K562 (cell line): ENCODE measurements around the gene SNUPN. TPM values are rescaled to one million over a fixed set of nuclear protein-coding genes. Genes with fewer than 3 reads are reported as not detected.

Experiments used
- ATAC-seq: fragments of 200-7000 bp; cut with Tn5 transposase; 3 replicates; pipeline ENCODE4 v1.9.1; 2020; ENCODE audit warnings: moderate library complexity
- BruUV-seq: library from RNA; stranded (reverse); fragments of 400-500 nt; replicated peaks from 2 replicates; lab custom pipeline; 2021; lab: Mats Ljungman, UMichigan
- CTCF ChIA-PET: fragments of 300-600 bp; formaldehyde crosslinking; extraction: SDS; loops from one replicate; lab custom pipeline; 2021; ENCODE audit warnings: low intra/inter-chr PET ratio; lab: Yijun Ruan, JAX
- POLR2A ChIA-PET: fragments of 300-600, 350-650 bp; sonication (Branson Sonifier 250); formaldehyde crosslinking; extraction: SDS; loops from one replicate; lab custom pipeline; 2021; ENCODE audit warnings: antibody characterized with exemption, inconsistent platforms; lab: Yijun Ruan, JAX
- DNase-seq, 4 experiments: peaks; one replicate each; pipeline versions ENCODE4 v3.0.0 to v3.0.0-alpha.2; 2011 to 2018; ENCODE audit warnings: low spot score in 3 of 4, mixed read lengths in 3 of 4; ENCODE audit errors: extremely low read depth in 1 of 4
- FAIRE-seq: peaks from 2 replicates; lab custom pipeline; 2011; peaks lifted over from hg19 to GRCh38; lab: Jason Lieb, UNC
- H2AFZ ChIP-seq: 2 replicates; pipeline ENCODE4 v1.6.0; 2011; ENCODE audit warnings: low read depth, low read length, control low read depth, inconsistent platforms
- H3K27ac ChIP-seq: fragments of 200-600 bp; 3 replicates; pipeline ENCODE4 v1.8.0; 2011; ENCODE audit warnings: low read depth, mild to moderate bottlenecking, control low read depth, inconsistent platforms, low read length, moderate library complexity, mixed read lengths; ENCODE audit errors: extremely low read depth
- H3K27me3 ChIP-seq, 2 experiments: fragments of 300-600 bp in 1 of 2; 2 replicates in 1 of 2; 3 replicates in 1 of 2; pipeline versions ENCODE4 v1.6.0 to v1.8.0; 2011; ENCODE audit warnings: inconsistent platforms in 2 of 2, low read length in 2 of 2, mild to moderate bottlenecking in 1 of 2, mixed read lengths in 1 of 2, moderate library complexity in 1 of 2; ENCODE audit not compliant: control insufficient read depth in 2 of 2, insufficient read depth in 2 of 2
- H3K36me3 ChIP-seq: fragments of 300-600 bp; 3 replicates; pipeline ENCODE4 v1.8.0; 2011; ENCODE audit warnings: mild to moderate bottlenecking, low read length, inconsistent platforms; ENCODE audit not compliant: control insufficient read depth, insufficient read depth
- H3K4me1 ChIP-seq, 2 experiments: fragments of 200-600 bp in 1 of 2; replicated peaks in 1 of 2; 2 replicates in 1 of 2; 3 replicates in 1 of 2; pipeline versions ENCODE4 v1.5.1 to v1.8.0; 2011; ENCODE audit warnings: inconsistent platforms in 2 of 2, low read length in 2 of 2, mild to moderate bottlenecking in 1 of 2, mixed read lengths in 1 of 2, moderate library complexity in 1 of 2; ENCODE audit not compliant: control insufficient read depth in 2 of 2, insufficient read depth in 2 of 2
- H3K4me2 ChIP-seq: 2 replicates; pipeline ENCODE4 v1.6.1; 2011; ENCODE audit warnings: low read length, control low read depth, inconsistent platforms, mixed read lengths; ENCODE audit not compliant: insufficient read depth
- H3K4me3 ChIP-seq: fragments of 200-600 bp; sonication (generic), shearing (Covaris generic); 2 replicates; pipeline ENCODE4 v1.5.1; 2016; ENCODE audit warnings: control low read depth, inconsistent platforms
- H3K79me2 ChIP-seq: fragments of 200-600 bp; 3 replicates; pipeline ENCODE4 v1.8.0; 2011; ENCODE audit warnings: low read length, inconsistent platforms; ENCODE audit not compliant: control insufficient read depth, insufficient read depth
- H3K9ac ChIP-seq, 2 experiments: 2 replicates each; pipeline versions ENCODE4 v1.6.0 to v1.6.1; 2011; ENCODE audit warnings: low read depth in 2 of 2, low read length in 2 of 2, control low read depth in 1 of 2, inconsistent platforms in 1 of 2, mild to moderate bottlenecking in 1 of 2, mixed read lengths in 1 of 2; ENCODE audit not compliant: insufficient read depth in 1 of 2
- H3K9me1 ChIP-seq: one replicate; pipeline ENCODE4 v1.6.0; 2011; ENCODE audit warnings: inconsistent platforms, mild to moderate bottlenecking, low read length, moderate library complexity; ENCODE audit not compliant: control insufficient read depth, insufficient read depth
- H3K9me3 ChIP-seq: replicated peaks from 2 replicates; pipeline ENCODE4 v1.5.1; 2011; ENCODE audit warnings: low read depth, low read length, inconsistent platforms; ENCODE audit not compliant: control insufficient read depth, insufficient read depth
- H4K20me1 ChIP-seq: replicated peaks from 2 replicates; pipeline ENCODE4 v1.6.1; 2011; ENCODE audit warnings: low read length, inconsistent platforms, mixed read lengths; ENCODE audit not compliant: control insufficient read depth, insufficient read depth
- ARID4B ChIP-seq: sonication (generic); formaldehyde crosslinking; IDR thresholded peaks from 2 replicates; pipeline ENCODE4 v1.8.0; 2022; ENCODE audit warnings: mild to moderate bottlenecking, missing genetic modification reagents
- CBX5 ChIP-seq: IDR thresholded peaks from 2 replicates; pipeline ENCODE4 v1.6.1; 2014; ENCODE audit warnings: low read depth, borderline replicate concordance
- DDX20 ChIP-seq: fragments of 450-650 bp; IDR thresholded peaks from 2 replicates; pipeline ENCODE4 v1.6.1; 2016; ENCODE audit warnings: missing genetic modification characterization, low read depth, mild to moderate bottlenecking, missing compliant biosample characterization, moderate library complexity
- GATAD2A ChIP-seq: fragments of 450-650 bp; IDR thresholded peaks from 2 replicates; pipeline ENCODE4 v1.6.1; 2017
- MAX ChIP-seq: sonication (generic); formaldehyde crosslinking; IDR thresholded peaks from 2 replicates; pipeline ENCODE4 v1.9.0; 2022; ENCODE audit warnings: mild to moderate bottlenecking, missing genetic modification reagents
- SAP30 ChIP-seq: fragments of 200-600 bp; sonication (generic); IDR thresholded peaks from 2 replicates; pipeline ENCODE4 v1.6.1; 2012; ENCODE audit warnings: borderline replicate concordance, low read depth, mild to moderate bottlenecking, moderate library complexity, low read length, control low read depth, inconsistent platforms; ENCODE audit not compliant: insufficient read depth, poor library complexity, severe bottlenecking
- TEAD1 ChIP-seq, 2 experiments: fragments of 450-650 bp in 1 of 2; sonication (generic) in 1 of 2; formaldehyde crosslinking; IDR thresholded peaks; 2 replicates each; pipeline versions ENCODE4 v1.4.0 to v1.8.0; 2020 to 2022; ENCODE audit warnings: mild to moderate bottlenecking in 2 of 2, missing genetic modification reagents in 1 of 2
- TEAD4 ChIP-seq, 2 experiments: sonication (generic) in 1 of 2; formaldehyde crosslinking in 1 of 2; IDR thresholded peaks; 2 replicates each; pipeline versions ENCODE4 v1.6.1 to v1.8.0; 2012 to 2022; ENCODE audit warnings: borderline replicate concordance in 1 of 2, inconsistent platforms in 1 of 2, low read length in 1 of 2, mild to moderate bottlenecking in 1 of 2, missing genetic modification reagents in 1 of 2
- TFAP4 ChIP-seq: sonication (generic); formaldehyde crosslinking; IDR thresholded peaks from 2 replicates; pipeline ENCODE4 v1.8.0; 2022; ENCODE audit warnings: missing genetic modification reagents, mild to moderate bottlenecking, moderate library complexity, borderline replicate concordance
- U2AF2 ChIP-seq: fragments of 200-400 bp; formaldehyde crosslinking; optimal IDR thresholded peaks from 2 replicates; pipeline ENCODE3; 2017; ENCODE audit warnings: low read depth, mild to moderate bottlenecking, low read length
- UBTF ChIP-seq, 2 experiments: IDR thresholded peaks; 2 replicates each; pipeline ENCODE4 v1.6.1; 2012; ENCODE audit warnings: improper control_type of control experiment in 2 of 2, low read depth in 2 of 2, low read length in 2 of 2, borderline replicate concordance in 1 of 2
- ZNF12 ChIP-seq: sonication (generic); formaldehyde crosslinking; IDR thresholded peaks from 2 replicates; pipeline ENCODE4 v1.4.0; 2020; ENCODE audit warnings: mild to moderate bottlenecking, missing genetic modification reagents
- ZNF24 ChIP-seq: fragments of 450-650 bp; IDR thresholded peaks from 2 replicates; pipeline ENCODE4 v1.6.1; 2016
- WGBS: fragments of 100-300 bp; shearing (Covaris generic); methylation state at CpG from one replicate; pipeline ENCODE4 v1.1.6; 2016; ENCODE audit warnings: low coverage, mixed read lengths; ENCODE audit not compliant: insufficient coverage; ENCODE audit errors: missing lambda C conversion rate; 5-methylcytosine and 5-hydroxymethylcytosine counted together
- in situ Hi-C: fragments of 300-500 bp; cut with MboI; formaldehyde crosslinking; loops from 4 replicates; pipeline ENCODE4 v1.15.0; 2018; ENCODE audit warnings: inconsistent platforms, mixed read lengths
- intact Hi-C: fragments of 100-400 bp; cut with micrococcal nuclease; formaldehyde crosslinking; loops from 2 replicates; pipeline ENCODE4 v1.14.2; 2022
- polyA plus RNA-seq, 8 experiments: library from polyadenylated mRNA; depleted of rRNA in 4 of 8; stranded (reverse) in 5 of 8; unstranded in 3 of 8; fragments of >200 nt; fragmentation: Nextera tagmentation in 2 of 8; fragmentation: Illumina TruSeq in 1 of 8; extraction: Ambion mirVana in 2 of 8; extraction: Trizol in 1 of 8; gene quantifications; 2 replicates each; pipeline versions ENCODE4 v1.2.1 to v1.2.3, GENCODE V29; 2011 to 2014; ENCODE audit warnings: inconsistent platforms in 1 of 8, missing spikeins in 1 of 8
- total RNA-seq, 7 experiments: library from RNA; depleted of rRNA in 6 of 7; stranded (reverse); fragments of >200 nt in 6 of 7; fragmentation: Illumina TruSeq in 2 of 7; extraction: Trizol in 2 of 7; gene quantifications; 2 replicates each; pipeline versions ENCODE4 v1.2.1 to v1.2.3, GENCODE V29; 2011 to 2021; ENCODE audit warnings: low replicate concordance in 1 of 7

The SNUPN gene
- total and polyA plus RNA-seq, 9 of the 15 experiments (the other 6 are each of a cell fraction or from before 2014, with no cell fraction given) = 32.2 to 78.3 (median 40.0) TPM

- ChIA-PET CTCF (no interaction called here), POLR2A (interaction anchor here (0.6 to 1.9 kb wide), 6 partner anchors 13 to 186 kb away, joined by 3 to 16 read pairs (median 4); partner anchors contain the start of genes PTPN9 and SNUPN)
- in situ Hi-C loops (no loop called here), intact Hi-C loops (no loop called here)
- DNase-seq (peak in 2 of 4 experiments; percentile 34 to 38), ATAC-seq (peak; percentile 3), FAIRE-seq (peak; percentile 15)
- 6% methylated on average over 22 of the region's 26 CpGs for WGBS
- Histone ChIP-seq H3K4me1 (peaks cover 42 to 53% of the 10 kb centered on the region in 2 experiments), H3K27me3 (no peaks in the 10 kb centered on the region), H2AFZ (peak overlapping the region; percentile 98), H4K20me1 (no peaks in the 10 kb centered on the region), H3K9ac (peak overlapping the region; percentile 86 to 97), H3K9me1 (no peaks in the 10 kb centered on the region), H3K27ac (peak overlapping the region; percentile 81), H3K36me3 (peaks cover 15% of the 10 kb centered on the region; the same call in 2 of the 3 replicates), H3K4me2 (peak overlapping the region; percentile 96), H3K4me3 (peak overlapping the region; percentile 79), H3K79me2 (peaks cover 52% of the 10 kb centered on the region), H3K9me3 (no peaks in the 10 kb centered on the region)
- BruUV-seq = no TSS peak
- TF ChIP-seq ZNF24 (0 out of 2 replicates have a peak, but pooled peaks have one; percentile 0), CBX5 (0 out of 2 replicates have a peak, but pooled peaks have one; percentile 3), TEAD4 (IDR thresholded peaks at IDR 0.05; ENCODE audit: low read length) (no peak), TEAD4 (CRISPR knock-in tag; IDR thresholded peaks at IDR 0.05; ENCODE audit: borderline replicate concordance) (no peak), TEAD1 (CRISPR knock-in tag; IDR thresholded peaks at IDR 0.05) (peak in 1 of 2 experiments; percentile 15; a peak in 2 of 4 replicates), SAP30 (peak; percentile 25), DDX20 (tag) (no peak), ARID4B (CRISPR knock-in tag) (peak; percentile 13), GATAD2A (no peak), U2AF2 (no peak), MAX (CRISPR knock-in tag) (0 out of 2 replicates have a peak, but pooled peaks have one; percentile 28), UBTF (IDR thresholded peaks at IDR 0.05; ENCODE audit: borderline replicate concordance in 1 of 2, low read depth in 2 of 2, low read length in 2 of 2) (peak in 1 of 2 experiments; percentile 68; a peak in 1 of 4 replicates), TFAP4 (no peak), ZNF12 (CRISPR knock-in tag) (peak; percentile 52; the same call in 1 of the 2 replicates)
Observed at GRCh38 chr15:75646944-75647364, 21.4 kb upstream of the SNUPN start.
